SIG-M5 treated with dmso at 0.1 percent for 504 hours (cell line): ENCODE measurements around the gene RMND1.
"Not testable (repeated sequence)": the region's sequence is repeated elsewhere in the genome, so short reads cannot be mapped to it uniquely, and the experiment has no call there.

ENCODE experiments used
- DNase-seq: peaks from one replicate; lab custom pipeline; 2025; ENCODE audit not compliant: unreplicated experiment; lab: John Stamatoyannopoulos, UW

Gene RMND1

GRCh38 chr6:151451950-151452749, at the start of gene RMND1:
Gene RMND1, minus strand, starts transcription at chr6:151452126. Its CDS starts 6,315 bp downstream, at chr6:151445811.
- peak; percentile 99 for DNase-seq

GRCh38 chr6:151499551-151499950, 47.6 kb upstream of the RMND1 start:
- no peak for DNase-seq

GRCh38 chr6:151498327-151498726, 46.4 kb upstream of the RMND1 start:
- peak; percentile 91 for DNase-seq

- DNase-seq, result peak; percentile 71
Measured at GRCh38 chr6:151497905-151498304, 46.0 kb upstream of the RMND1 start.

- DNase-seq, result no peak
Measured at GRCh38 chr6:151495380-151495779, 43.5 kb upstream of the RMND1 start.

GRCh38 chr6:151494936-151495320, 43.0 kb upstream of the RMND1 start:
- no peak for DNase-seq

- no peak for DNase-seq
Measured at GRCh38 chr6:151494235-151494935, 42.5 kb upstream of the RMND1 start.

- no peak for DNase-seq
Measured at GRCh38 chr6:151493804-151494234, 41.9 kb upstream of the RMND1 start, which contains the start of gene CCDC170. Gene CCDC170, plus strand, starts transcription at chr6:151494017. Its CDS starts 112 bp downstream, at chr6:151494129.

GRCh38 chr6:151493161-151493803, 41.4 kb upstream of the RMND1 start:
- DNase-seq, result no peak

- DNase-seq, result no peak
Measured at GRCh38 chr6:151490996-151491395, 39.1 kb upstream of the RMND1 start.

- DNase-seq, result no peak
Measured at GRCh38 chr6:151488226-151488625, 36.3 kb upstream of the RMND1 start.

GRCh38 chr6:151483994-151484393, 32.1 kb upstream of the RMND1 start:
- DNase-seq, result no peak

- peak; percentile 15 for DNase-seq
Measured at GRCh38 chr6:151482290-151482689, 30.4 kb upstream of the RMND1 start.

GRCh38 chr6:151481786-151482185, 29.9 kb upstream of the RMND1 start:
- peak; percentile 14 for DNase-seq

GRCh38 chr6:151478670-151479069, 26.7 kb upstream of the RMND1 start:
- no peak for DNase-seq

- no peak for DNase-seq
Measured at GRCh38 chr6:151477726-151478125, 25.8 kb upstream of the RMND1 start.

GRCh38 chr6:151475653-151476523, 24.0 kb upstream of the RMND1 start:
- peak; percentile 18 for DNase-seq

- DNase-seq, result no peak
Measured at GRCh38 chr6:151464702-151465101, 12.8 kb upstream of the RMND1 start.

GRCh38 chr6:151461673-151462072, 9.7 kb upstream of the RMND1 start:
- DNase-seq, result no peak

GRCh38 chr6:151455751-151456398, 3.9 kb upstream of the RMND1 start:
- DNase-seq, result not testable (repeated sequence)
